ENCODE results near the gene BMERB1. TPM values are rescaled to one million over a fixed set of nuclear protein-coding genes. Genes with fewer than 3 reads are reported as not detected.

Gene BMERB1
- total RNA-seq, 1 experiment from 2014 or later, result 13.6 TPM

DNA sequence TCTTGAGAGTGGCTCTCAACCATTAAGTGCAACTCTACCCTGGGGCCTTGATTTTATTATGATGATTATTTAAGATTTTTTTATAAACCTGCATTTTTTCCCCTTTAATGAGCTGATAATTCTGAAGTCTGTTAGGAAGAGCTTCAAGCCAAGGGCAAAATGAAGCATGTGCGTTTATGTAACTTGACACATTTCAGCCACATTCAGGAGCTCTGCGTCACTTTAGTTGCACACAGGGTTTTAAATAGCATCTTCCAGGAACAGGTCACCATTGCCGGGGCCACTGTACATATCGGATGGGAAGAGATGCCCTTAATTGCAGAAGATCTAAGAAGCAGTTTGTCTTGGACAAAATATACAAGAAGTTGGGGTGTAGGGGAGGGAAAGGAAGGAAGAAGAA lies 89.6 kb downstream of the BMERB1 start (continued):
- TF ChIP-seq, protein P1, sequence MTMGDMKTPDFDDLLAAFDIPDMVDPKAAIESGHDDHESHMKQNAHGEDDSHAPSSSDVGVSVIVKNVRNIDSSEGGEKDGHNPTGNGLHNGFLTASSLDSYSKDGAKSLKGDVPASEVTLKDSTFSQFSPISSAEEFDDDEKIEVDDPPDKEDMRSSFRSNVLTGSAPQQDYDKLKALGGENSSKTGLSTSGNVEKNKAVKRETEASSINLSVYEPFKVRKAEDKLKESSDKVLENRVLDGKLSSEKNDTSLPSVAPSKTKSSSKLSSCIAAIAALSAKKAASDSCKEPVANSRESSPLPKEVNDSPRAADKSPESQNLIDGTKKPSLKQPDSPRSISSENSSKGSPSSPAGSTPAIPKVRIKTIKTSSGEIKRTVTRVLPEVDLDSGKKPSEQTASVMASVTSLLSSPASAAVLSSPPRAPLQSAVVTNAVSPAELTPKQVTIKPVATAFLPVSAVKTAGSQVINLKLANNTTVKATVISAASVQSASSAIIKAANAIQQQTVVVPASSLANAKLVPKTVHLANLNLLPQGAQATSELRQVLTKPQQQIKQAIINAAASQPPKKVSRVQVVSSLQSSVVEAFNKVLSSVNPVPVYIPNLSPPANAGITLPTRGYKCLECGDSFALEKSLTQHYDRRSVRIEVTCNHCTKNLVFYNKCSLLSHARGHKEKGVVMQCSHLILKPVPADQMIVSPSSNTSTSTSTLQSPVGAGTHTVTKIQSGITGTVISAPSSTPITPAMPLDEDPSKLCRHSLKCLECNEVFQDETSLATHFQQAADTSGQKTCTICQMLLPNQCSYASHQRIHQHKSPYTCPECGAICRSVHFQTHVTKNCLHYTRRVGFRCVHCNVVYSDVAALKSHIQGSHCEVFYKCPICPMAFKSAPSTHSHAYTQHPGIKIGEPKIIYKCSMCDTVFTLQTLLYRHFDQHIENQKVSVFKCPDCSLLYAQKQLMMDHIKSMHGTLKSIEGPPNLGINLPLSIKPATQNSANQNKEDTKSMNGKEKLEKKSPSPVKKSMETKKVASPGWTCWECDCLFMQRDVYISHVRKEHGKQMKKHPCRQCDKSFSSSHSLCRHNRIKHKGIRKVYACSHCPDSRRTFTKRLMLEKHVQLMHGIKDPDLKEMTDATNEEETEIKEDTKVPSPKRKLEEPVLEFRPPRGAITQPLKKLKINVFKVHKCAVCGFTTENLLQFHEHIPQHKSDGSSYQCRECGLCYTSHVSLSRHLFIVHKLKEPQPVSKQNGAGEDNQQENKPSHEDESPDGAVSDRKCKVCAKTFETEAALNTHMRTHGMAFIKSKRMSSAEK (CRISPR knock-in tag; IDR thresholded peaks at IDR 0.05; ENCODE audit: borderline replicate concordance), result no peak
- TF ChIP-seq ZNF232 (CRISPR knock-in tag; IDR thresholded peaks at IDR 0.05) (no peak), TEAD4 (CRISPR knock-in tag; IDR thresholded peaks at IDR 0.05) (no peak), FOXJ3 (CRISPR knock-in tag; IDR thresholded peaks at IDR 0.05; ENCODE audit: borderline replicate concordance) (no peak)

DNA sequence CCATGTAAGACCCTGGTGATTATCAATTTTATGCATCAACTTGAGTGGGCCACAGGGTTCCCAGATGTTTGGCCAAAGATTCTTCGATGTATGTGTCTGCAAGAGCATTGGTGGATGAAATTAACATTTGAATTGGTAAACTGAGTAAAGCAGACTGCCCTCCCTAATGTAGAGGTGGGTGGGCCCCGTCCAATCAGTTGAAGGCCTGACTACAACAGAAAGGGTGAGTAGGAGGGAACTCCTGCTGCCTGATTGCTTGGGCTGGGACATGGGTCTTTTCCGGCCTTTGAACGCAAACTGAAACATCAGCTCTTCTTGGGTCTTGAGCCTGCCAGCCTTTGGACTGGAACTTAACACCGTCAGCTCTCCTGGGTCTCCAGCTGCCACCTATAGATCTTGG lies 90.6 kb downstream of the BMERB1 start:
- Mint-ChIP-seq H3K27me3 (ENCODE audit: low read depth) (no peaks in the 10 kb centered on the region), H3K27ac (no peak overlapping the region), H3K9me3 (peaks cover 3% of the 10 kb centered on the region), H3K4me3 (no peak overlapping the region), H3K36me3 (no peaks in the 10 kb centered on the region), H3K4me1 (no peaks in the 10 kb centered on the region)
- DNase-seq (ENCODE audit: low spot score) (no peak), ATAC-seq (no peak)
- CTCF ChIA-PET, result interaction anchor here (1.5 kb wide), 1 partner anchor 26 kb away, joined by 6 read pairs; no protein-coding TSS in a partner anchor
- POLR2A ChIA-PET, result no interaction called here
- TF ChIP-seq, protein P2, sequence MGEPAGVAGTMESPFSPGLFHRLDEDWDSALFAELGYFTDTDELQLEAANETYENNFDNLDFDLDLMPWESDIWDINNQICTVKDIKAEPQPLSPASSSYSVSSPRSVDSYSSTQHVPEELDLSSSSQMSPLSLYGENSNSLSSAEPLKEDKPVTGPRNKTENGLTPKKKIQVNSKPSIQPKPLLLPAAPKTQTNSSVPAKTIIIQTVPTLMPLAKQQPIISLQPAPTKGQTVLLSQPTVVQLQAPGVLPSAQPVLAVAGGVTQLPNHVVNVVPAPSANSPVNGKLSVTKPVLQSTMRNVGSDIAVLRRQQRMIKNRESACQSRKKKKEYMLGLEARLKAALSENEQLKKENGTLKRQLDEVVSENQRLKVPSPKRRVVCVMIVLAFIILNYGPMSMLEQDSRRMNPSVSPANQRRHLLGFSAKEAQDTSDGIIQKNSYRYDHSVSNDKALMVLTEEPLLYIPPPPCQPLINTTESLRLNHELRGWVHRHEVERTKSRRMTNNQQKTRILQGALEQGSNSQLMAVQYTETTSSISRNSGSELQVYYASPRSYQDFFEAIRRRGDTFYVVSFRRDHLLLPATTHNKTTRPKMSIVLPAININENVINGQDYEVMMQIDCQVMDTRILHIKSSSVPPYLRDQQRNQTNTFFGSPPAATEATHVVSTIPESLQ (CRISPR knock-in tag; IDR thresholded peaks at IDR 0.05), result no peak
- TF ChIP-seq, protein P3, sequence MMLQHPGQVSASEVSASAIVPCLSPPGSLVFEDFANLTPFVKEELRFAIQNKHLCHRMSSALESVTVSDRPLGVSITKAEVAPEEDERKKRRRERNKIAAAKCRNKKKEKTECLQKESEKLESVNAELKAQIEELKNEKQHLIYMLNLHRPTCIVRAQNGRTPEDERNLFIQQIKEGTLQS (CRISPR knock-in tag; conservative IDR thresholded peaks at IDR 0.05), result no peak
- TF ChIP-seq TP53 (CRISPR knock-in tag; IDR thresholded peaks at IDR 0.05), result no peak
- TF ChIP-seq ZNF263 (CRISPR knock-in tag; IDR thresholded peaks at IDR 0.05; ENCODE audit: low read depth), result no peak
- TF ChIP-seq, protein P4, sequence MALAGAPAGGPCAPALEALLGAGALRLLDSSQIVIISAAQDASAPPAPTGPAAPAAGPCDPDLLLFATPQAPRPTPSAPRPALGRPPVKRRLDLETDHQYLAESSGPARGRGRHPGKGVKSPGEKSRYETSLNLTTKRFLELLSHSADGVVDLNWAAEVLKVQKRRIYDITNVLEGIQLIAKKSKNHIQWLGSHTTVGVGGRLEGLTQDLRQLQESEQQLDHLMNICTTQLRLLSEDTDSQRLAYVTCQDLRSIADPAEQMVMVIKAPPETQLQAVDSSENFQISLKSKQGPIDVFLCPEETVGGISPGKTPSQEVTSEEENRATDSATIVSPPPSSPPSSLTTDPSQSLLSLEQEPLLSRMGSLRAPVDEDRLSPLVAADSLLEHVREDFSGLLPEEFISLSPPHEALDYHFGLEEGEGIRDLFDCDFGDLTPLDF (CRISPR knock-in tag; IDR thresholded peaks at IDR 0.05), result no peak
- TF ChIP-seq SP1 (CRISPR knock-in tag; conservative IDR thresholded peaks at IDR 0.05), result no peak
- TF ChIP-seq ZNF671 (CRISPR knock-in tag; IDR thresholded peaks at IDR 0.05), result no peak
- TF ChIP-seq, protein P5, sequence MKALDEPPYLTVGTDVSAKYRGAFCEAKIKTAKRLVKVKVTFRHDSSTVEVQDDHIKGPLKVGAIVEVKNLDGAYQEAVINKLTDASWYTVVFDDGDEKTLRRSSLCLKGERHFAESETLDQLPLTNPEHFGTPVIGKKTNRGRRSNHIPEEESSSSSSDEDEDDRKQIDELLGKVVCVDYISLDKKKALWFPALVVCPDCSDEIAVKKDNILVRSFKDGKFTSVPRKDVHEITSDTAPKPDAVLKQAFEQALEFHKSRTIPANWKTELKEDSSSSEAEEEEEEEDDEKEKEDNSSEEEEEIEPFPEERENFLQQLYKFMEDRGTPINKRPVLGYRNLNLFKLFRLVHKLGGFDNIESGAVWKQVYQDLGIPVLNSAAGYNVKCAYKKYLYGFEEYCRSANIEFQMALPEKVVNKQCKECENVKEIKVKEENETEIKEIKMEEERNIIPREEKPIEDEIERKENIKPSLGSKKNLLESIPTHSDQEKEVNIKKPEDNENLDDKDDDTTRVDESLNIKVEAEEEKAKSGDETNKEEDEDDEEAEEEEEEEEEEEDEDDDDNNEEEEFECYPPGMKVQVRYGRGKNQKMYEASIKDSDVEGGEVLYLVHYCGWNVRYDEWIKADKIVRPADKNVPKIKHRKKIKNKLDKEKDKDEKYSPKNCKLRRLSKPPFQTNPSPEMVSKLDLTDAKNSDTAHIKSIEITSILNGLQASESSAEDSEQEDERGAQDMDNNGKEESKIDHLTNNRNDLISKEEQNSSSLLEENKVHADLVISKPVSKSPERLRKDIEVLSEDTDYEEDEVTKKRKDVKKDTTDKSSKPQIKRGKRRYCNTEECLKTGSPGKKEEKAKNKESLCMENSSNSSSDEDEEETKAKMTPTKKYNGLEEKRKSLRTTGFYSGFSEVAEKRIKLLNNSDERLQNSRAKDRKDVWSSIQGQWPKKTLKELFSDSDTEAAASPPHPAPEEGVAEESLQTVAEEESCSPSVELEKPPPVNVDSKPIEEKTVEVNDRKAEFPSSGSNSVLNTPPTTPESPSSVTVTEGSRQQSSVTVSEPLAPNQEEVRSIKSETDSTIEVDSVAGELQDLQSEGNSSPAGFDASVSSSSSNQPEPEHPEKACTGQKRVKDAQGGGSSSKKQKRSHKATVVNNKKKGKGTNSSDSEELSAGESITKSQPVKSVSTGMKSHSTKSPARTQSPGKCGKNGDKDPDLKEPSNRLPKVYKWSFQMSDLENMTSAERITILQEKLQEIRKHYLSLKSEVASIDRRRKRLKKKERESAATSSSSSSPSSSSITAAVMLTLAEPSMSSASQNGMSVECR (CRISPR knock-in tag; IDR thresholded peaks at IDR 0.05; ENCODE audit: borderline replicate concordance), result no peak
- no peak for TF ChIP-seq RELA (CRISPR knock-in tag; IDR thresholded peaks at IDR 0.05; ENCODE audit: borderline replicate concordance)
- TF ChIP-seq RORB (CRISPR knock-in tag; IDR thresholded peaks at IDR 0.05), result no peak
- no peak for TF ChIP-seq ZBTB21 (CRISPR knock-in tag; IDR thresholded peaks at IDR 0.05; ENCODE audit: borderline replicate concordance)
- TF ChIP-seq, protein P6, sequence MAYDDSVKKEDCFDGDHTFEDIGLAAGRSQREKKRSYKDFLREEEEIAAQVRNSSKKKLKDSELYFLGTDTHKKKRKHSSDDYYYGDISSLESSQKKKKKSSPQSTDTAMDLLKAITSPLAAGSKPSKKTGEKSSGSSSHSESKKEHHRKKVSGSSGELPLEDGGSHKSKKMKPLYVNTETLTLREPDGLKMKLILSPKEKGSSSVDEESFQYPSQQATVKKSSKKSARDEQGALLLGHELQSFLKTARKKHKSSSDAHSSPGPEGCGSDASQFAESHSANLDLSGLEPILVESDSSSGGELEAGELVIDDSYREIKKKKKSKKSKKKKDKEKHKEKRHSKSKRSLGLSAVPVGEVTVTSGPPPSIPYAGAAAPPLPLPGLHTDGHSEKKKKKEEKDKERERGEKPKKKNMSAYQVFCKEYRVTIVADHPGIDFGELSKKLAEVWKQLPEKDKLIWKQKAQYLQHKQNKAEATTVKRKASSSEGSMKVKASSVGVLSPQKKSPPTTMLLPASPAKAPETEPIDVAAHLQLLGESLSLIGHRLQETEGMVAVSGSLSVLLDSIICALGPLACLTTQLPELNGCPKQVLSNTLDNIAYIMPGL (CRISPR knock-in tag; IDR thresholded peaks at IDR 0.05), result no peak
- TF ChIP-seq NFE2L1 (CRISPR knock-in tag; IDR thresholded peaks at IDR 0.05), result no peak
- TF ChIP-seq, protein P7, sequence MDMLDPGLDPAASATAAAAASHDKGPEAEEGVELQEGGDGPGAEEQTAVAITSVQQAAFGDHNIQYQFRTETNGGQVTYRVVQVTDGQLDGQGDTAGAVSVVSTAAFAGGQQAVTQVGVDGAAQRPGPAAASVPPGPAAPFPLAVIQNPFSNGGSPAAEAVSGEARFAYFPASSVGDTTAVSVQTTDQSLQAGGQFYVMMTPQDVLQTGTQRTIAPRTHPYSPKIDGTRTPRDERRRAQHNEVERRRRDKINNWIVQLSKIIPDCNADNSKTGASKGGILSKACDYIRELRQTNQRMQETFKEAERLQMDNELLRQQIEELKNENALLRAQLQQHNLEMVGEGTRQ (CRISPR knock-in tag; IDR thresholded peaks at IDR 0.05), result no peak
- no peak for TF ChIP-seq MYBL2 (CRISPR knock-in tag; IDR thresholded peaks at IDR 0.05)
- no peak for TF ChIP-seq FOXP1 (CRISPR knock-in tag; IDR thresholded peaks at IDR 0.05; ENCODE audit: borderline replicate concordance)
